IMR-90 (cell line): ENCODE results near the gene TRPC4AP. TPM values are rescaled to one million over a fixed set of nuclear protein-coding genes. Genes with fewer than 3 reads are reported as not detected.

ENCODE experiments used
- ATAC-seq: fragments of 200-7000 bp; cut with Tn5 transposase; 2 replicates; pipeline ENCODE4 v1.9.1; 2020; ENCODE audit warnings: low read depth, mild to moderate bottlenecking, moderate library complexity
- BruUV-seq: library from RNA; stranded (reverse); fragments of 400-500 nt; replicated peaks from 2 replicates; lab custom pipeline; 2021; lab: Mats Ljungman, UMichigan
- CTCF ChIA-PET: fragments of 300-600 bp; formaldehyde crosslinking; extraction: SDS; loops from one replicate; lab custom pipeline; 2021; ENCODE audit warnings: antibody characterized with exemption; lab: Yijun Ruan, JAX
- POLR2A ChIA-PET: fragments of 300-600 bp; sonication (Branson Sonifier 250); formaldehyde crosslinking; loops from one replicate; lab custom pipeline; 2022; ENCODE audit warnings: antibody characterized with exemption; ENCODE audit not compliant: unreplicated experiment; lab: Charles Lee
- DNase-seq: peaks from one replicate; pipeline ENCODE4 v3.0.0; 2013
- H2AFZ ChIP-seq: replicated peaks from 2 replicates; pipeline ENCODE3; 2013; ENCODE audit warnings: low read length, mild to moderate bottlenecking; ENCODE audit not compliant: poor library complexity
- H2AK5ac ChIP-seq: 2 replicates; pipeline ENCODE4 v1.6.1; 2013; ENCODE audit warnings: low read depth, low read length, inconsistent platforms
- H2AK9ac ChIP-seq: replicated peaks from 2 replicates; pipeline ENCODE3; 2013; ENCODE audit warnings: mild to moderate bottlenecking, low read depth, low read length, moderate library complexity; ENCODE audit not compliant: poor library complexity
- H2BK120ac ChIP-seq: 2 replicates; pipeline ENCODE4 v1.6.1; 2013; ENCODE audit warnings: low read depth, low read length, inconsistent platforms
- H2BK15ac ChIP-seq: 3 replicates; pipeline ENCODE4 v1.6.1; 2013; ENCODE audit warnings: low read depth, low read length, inconsistent platforms
- H2BK20ac ChIP-seq: 2 replicates; pipeline ENCODE4 v1.6.1; 2013; ENCODE audit warnings: low read depth, mild to moderate bottlenecking, inconsistent platforms, low read length, moderate library complexity
- H2BK5ac ChIP-seq: 2 replicates; pipeline ENCODE4 v1.6.1; 2013; ENCODE audit warnings: mild to moderate bottlenecking, low read depth, low read length, inconsistent platforms; ENCODE audit not compliant: poor library complexity, severe bottlenecking
- H3K14ac ChIP-seq: replicated peaks from 2 replicates; pipeline ENCODE4 v1.6.1; 2013; ENCODE audit warnings: low read depth, low read length, inconsistent platforms
- H3K18ac ChIP-seq: 2 replicates; pipeline ENCODE4 v1.6.1; 2013; ENCODE audit warnings: low read depth, low read length, control low read depth
- H3K23ac ChIP-seq: 2 replicates; pipeline ENCODE4 v1.6.1; 2013; ENCODE audit warnings: low read depth, low read length, inconsistent platforms
- H3K27ac ChIP-seq: 2 replicates; pipeline ENCODE4 v1.5.1; 2013; ENCODE audit warnings: mild to moderate bottlenecking, control low read depth, low read length; ENCODE audit not compliant: insufficient read depth
- H3K27me3 ChIP-seq: 2 replicates; pipeline ENCODE4 v1.6.1; 2013; ENCODE audit warnings: low read length; ENCODE audit not compliant: control insufficient read depth, insufficient read depth
- H3K36me3 ChIP-seq: 2 replicates; pipeline ENCODE4 v1.6.1; 2013; ENCODE audit warnings: low read length, mixed read lengths; ENCODE audit not compliant: control insufficient read depth, insufficient read depth
- H3K4ac ChIP-seq: 2 replicates; pipeline ENCODE4 v1.6.1; 2013; ENCODE audit warnings: low read depth, low read length, inconsistent platforms
- H3K4me1 ChIP-seq: 2 replicates; pipeline ENCODE4 v1.6.1; 2013; ENCODE audit warnings: low read length, mixed read lengths; ENCODE audit not compliant: control insufficient read depth, insufficient read depth
- H3K4me2 ChIP-seq: 2 replicates; pipeline ENCODE4 v1.6.1; 2013; ENCODE audit warnings: low read depth, mild to moderate bottlenecking, control low read depth, low read length, moderate library complexity
- H3K4me3 ChIP-seq: 2 replicates; pipeline ENCODE4 v1.5.1; 2013; ENCODE audit warnings: low read depth, mild to moderate bottlenecking, control low read depth, low read length, moderate library complexity; ENCODE audit not compliant: insufficient read depth
- H3K56ac ChIP-seq: 2 replicates; pipeline ENCODE4 v1.6.1; 2013; ENCODE audit warnings: low read length, inconsistent platforms; ENCODE audit not compliant: insufficient read depth; ENCODE audit errors: extremely low read depth
- H3K79me1 ChIP-seq, 2 experiments: 2 replicates each; pipeline ENCODE4 v1.6.1; 2013; ENCODE audit warnings: low read length in 2 of 2, inconsistent platforms in 1 of 2, low read depth in 1 of 2
- H3K9ac ChIP-seq: 2 replicates; pipeline ENCODE4 v1.6.1; 2013; ENCODE audit warnings: low read depth, low read length, control low read depth
- H3K9me1 ChIP-seq: 2 replicates; pipeline ENCODE4 v1.6.1; 2013; ENCODE audit warnings: low read length, inconsistent platforms; ENCODE audit not compliant: insufficient read depth
- H3K9me3 ChIP-seq: 2 replicates; pipeline ENCODE4 v1.6.1; 2013; ENCODE audit warnings: low read length; ENCODE audit not compliant: control insufficient read depth, insufficient read depth
- H4K20me1 ChIP-seq: 2 replicates; pipeline ENCODE4 v1.6.1; 2013; ENCODE audit warnings: low read length, inconsistent platforms; ENCODE audit not compliant: insufficient read depth
- H4K5ac ChIP-seq: 2 replicates; pipeline ENCODE4 v1.6.1; 2013; ENCODE audit warnings: mild to moderate bottlenecking, low read depth, low read length, control low read depth
- H4K8ac ChIP-seq, 2 experiments: 2 replicates each; pipeline ENCODE4 v1.6.1; 2013; ENCODE audit warnings: low read depth in 2 of 2, low read length in 2 of 2, control low read depth in 1 of 2, inconsistent platforms in 1 of 2
- H4K91ac ChIP-seq: 2 replicates; pipeline ENCODE4 v1.6.1; 2013; ENCODE audit warnings: low read depth, low read length, inconsistent platforms; ENCODE audit not compliant: insufficient read depth
- CEBPB ChIP-seq: IDR thresholded peaks from 2 replicates; pipeline ENCODE4 v1.6.1; 2012; ENCODE audit warnings: low read depth, low read length, improper control_type of control experiment
- CHD1 ChIP-seq: IDR thresholded peaks from 2 replicates; pipeline ENCODE4 v1.6.1; 2012; ENCODE audit warnings: low read depth, low read length, improper control_type of control experiment
- MAFK ChIP-seq: IDR thresholded peaks from 2 replicates; pipeline ENCODE4 v1.6.1; 2012; ENCODE audit warnings: low read depth, low read length, improper control_type of control experiment
- MAZ ChIP-seq: IDR thresholded peaks from 2 replicates; pipeline ENCODE4 v1.6.1; 2012; ENCODE audit warnings: low read depth, mild to moderate bottlenecking, low read length, improper control_type of control experiment, moderate library complexity, borderline replicate concordance
- MXI1 ChIP-seq: IDR thresholded peaks from 2 replicates; pipeline ENCODE4 v1.6.1; 2012; ENCODE audit warnings: low read depth, mild to moderate bottlenecking, low read length, moderate library complexity, borderline replicate concordance
- NFE2L2 ChIP-seq: fragments of 150-350 bp; IDR thresholded peaks from 2 replicates; pipeline ENCODE4 v1.6.1; 2016; ENCODE audit warnings: low read depth, mild to moderate bottlenecking, low read length
- POLR2A ChIP-seq: IDR thresholded peaks from 2 replicates; pipeline ENCODE4 v1.6.1; 2012; ENCODE audit warnings: mild to moderate bottlenecking, low read depth, low read length
- RAD21 ChIP-seq: IDR thresholded peaks from 2 replicates; pipeline ENCODE4 v1.6.1; 2012; ENCODE audit warnings: low read length, improper control_type of control experiment
- RFX5 ChIP-seq: IDR thresholded peaks from 2 replicates; pipeline ENCODE4 v1.8.0; 2012; ENCODE audit warnings: low read depth, mild to moderate bottlenecking, low read length, moderate library complexity
- WGBS, 2 experiments: methylation state at CpG; one replicate each; pipeline versions ENCODE4 v1.1.5 to v1.1.7; 2013; ENCODE audit warnings: missing lambda C conversion rate in 2 of 2; ENCODE audit not compliant: insufficient read length in 1 of 2; ENCODE audit errors: extremely low coverage in 2 of 2; 5-methylcytosine and 5-hydroxymethylcytosine counted together
- dilution Hi-C: fragments of 300-500 bp; cut with HindIII; formaldehyde crosslinking; loops from one replicate; pipeline ENCODE4 v1.14.3; 2018; ENCODE audit warnings: low sequenced_read_pairs; ENCODE audit not compliant: unreplicated experiment
- in situ Hi-C: fragments of 300-500 bp; cut with MboI; formaldehyde crosslinking; loops from 3 replicates; pipeline ENCODE4 v1.14.3; 2019; ENCODE audit warnings: low sequenced_read_pairs, inconsistent platforms, mixed read lengths
- intact Hi-C: fragments of 100-400 bp; cut with micrococcal nuclease; formaldehyde crosslinking; loops from 2 replicates; pipeline ENCODE4 v1.10.0; 2022
- polyA plus RNA-seq, 3 experiments: library from polyadenylated mRNA; depleted of rRNA; stranded (reverse); fragments of >200 nt; gene quantifications; 2 replicates each; pipeline ENCODE4 v1.2.3, GENCODE V29; 2012; ENCODE audit warnings: low replicate concordance in 1 of 3
- total RNA-seq: library from RNA; depleted of rRNA; stranded (reverse); fragments of >200 nt; gene quantifications from 2 replicates; pipeline ENCODE4 v1.2.3, GENCODE V29; 2012
- TF ChIP-seq, protein P1 (sequence below): fragments of 150-350 bp; IDR thresholded peaks from 2 replicates; pipeline ENCODE4 v1.6.1; 2017; ENCODE audit warnings: mild to moderate bottlenecking, antibody characterized with exemption, low read length, low read depth
- TF ChIP-seq, protein P2 (sequence below): fragments of 150-350 bp; IDR thresholded peaks from 2 replicates; pipeline ENCODE4 v1.6.1; 2016; ENCODE audit warnings: low read depth, mild to moderate bottlenecking, low read length, moderate library complexity, borderline replicate concordance

TRPC4AP gene
- total and polyA plus RNA-seq, 2 of the 4 experiments (the other 2 are of a cell fraction) = 41.0 to 81.0 TPM

DNA sequence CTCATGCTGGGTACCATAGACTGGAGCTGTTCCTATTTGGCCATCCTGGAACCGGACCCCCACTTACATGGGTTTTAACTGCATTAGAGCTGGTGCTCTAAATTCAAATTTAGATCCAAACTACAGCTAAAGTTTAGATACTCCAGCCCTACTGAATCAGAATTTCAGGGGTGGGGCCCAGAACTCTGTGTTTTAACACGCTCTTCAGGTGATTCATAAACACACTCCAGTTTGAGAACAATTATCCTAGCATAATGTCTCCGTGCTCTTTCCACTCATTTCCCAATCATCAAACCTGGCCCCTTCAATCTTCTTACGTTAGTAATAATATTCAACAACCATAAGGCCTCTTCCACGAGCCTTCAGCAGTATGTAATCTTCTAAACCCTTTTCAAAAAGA is 15.3 kb downstream of the TRPC4AP start:
- DNase-seq (no peak), ATAC-seq (no peak)
- H3K4me3 ChIP-seq = no peak overlapping the region
- H2AK5ac ChIP-seq = no peak overlapping the region
- H3K4me1 ChIP-seq = 0 out of 2 replicates have a peak, but pooled peaks cover 3% of the 10 kb centered on the region
- H4K8ac ChIP-seq = no peak overlapping the region
- no TSS peak for BruUV-seq
- H2BK5ac ChIP-seq = no peak overlapping the region
- 94% methylated on average over 4 of the region's 5 CpGs; no CpG with 5 or more reads in 1 of the 2 experiments for WGBS, 2 experiments
- ChIA-PET CTCF (interaction anchor here (0.6 kb wide), 1 partner anchor 115 kb away, joined by 6 read pairs; no protein-coding TSS in a partner anchor), POLR2A (no interaction called here)
- H2BK20ac ChIP-seq = no peak overlapping the region
- no peak overlapping the region for H4K91ac ChIP-seq
- H2AK9ac ChIP-seq = no peak overlapping the region
- H3K4me2 ChIP-seq = no peak overlapping the region
- no peak overlapping the region for H3K23ac ChIP-seq
- H3K27me3 ChIP-seq = no peaks in the 10 kb centered on the region
- dilution Hi-C loops (no loop called here), intact Hi-C loops (no loop called here), in situ Hi-C loops (no loop called here)
- peaks cover 14% of the 10 kb centered on the region for H3K36me3 ChIP-seq
- peaks cover 42% of the 10 kb centered on the region for H4K20me1 ChIP-seq
- peaks cover 3% of the 10 kb centered on the region for H3K9me1 ChIP-seq
- H3K4ac ChIP-seq = no peak overlapping the region
- no peak overlapping the region for H3K14ac ChIP-seq
- H3K9me3 ChIP-seq = no peaks in the 10 kb centered on the region
- no peak overlapping the region for H3K27ac ChIP-seq
- H2AFZ ChIP-seq = no peak overlapping the region
- TF ChIP-seq CEBPB (no peak), MAZ (no peak), CHD1 (no peak), MAFK (no peak), RFX5 (no peak), NFE2L2 (no peak), POLR2A (no peak), MXI1 (no peak), RAD21 (no peak)
- TF ChIP-seq, protein P1, sequence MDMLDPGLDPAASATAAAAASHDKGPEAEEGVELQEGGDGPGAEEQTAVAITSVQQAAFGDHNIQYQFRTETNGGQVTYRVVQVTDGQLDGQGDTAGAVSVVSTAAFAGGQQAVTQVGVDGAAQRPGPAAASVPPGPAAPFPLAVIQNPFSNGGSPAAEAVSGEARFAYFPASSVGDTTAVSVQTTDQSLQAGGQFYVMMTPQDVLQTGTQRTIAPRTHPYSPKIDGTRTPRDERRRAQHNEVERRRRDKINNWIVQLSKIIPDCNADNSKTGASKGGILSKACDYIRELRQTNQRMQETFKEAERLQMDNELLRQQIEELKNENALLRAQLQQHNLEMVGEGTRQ = no peak
- TF ChIP-seq, protein P2, sequence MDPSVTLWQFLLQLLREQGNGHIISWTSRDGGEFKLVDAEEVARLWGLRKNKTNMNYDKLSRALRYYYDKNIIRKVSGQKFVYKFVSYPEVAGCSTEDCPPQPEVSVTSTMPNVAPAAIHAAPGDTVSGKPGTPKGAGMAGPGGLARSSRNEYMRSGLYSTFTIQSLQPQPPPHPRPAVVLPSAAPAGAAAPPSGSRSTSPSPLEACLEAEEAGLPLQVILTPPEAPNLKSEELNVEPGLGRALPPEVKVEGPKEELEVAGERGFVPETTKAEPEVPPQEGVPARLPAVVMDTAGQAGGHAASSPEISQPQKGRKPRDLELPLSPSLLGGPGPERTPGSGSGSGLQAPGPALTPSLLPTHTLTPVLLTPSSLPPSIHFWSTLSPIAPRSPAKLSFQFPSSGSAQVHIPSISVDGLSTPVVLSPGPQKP = no peak
- no peak overlapping the region for H3K18ac ChIP-seq
- H3K9ac ChIP-seq = no peak overlapping the region
- no peak overlapping the region for H2BK120ac ChIP-seq
- H4K5ac ChIP-seq = no peak overlapping the region
- H2BK15ac ChIP-seq = no peak overlapping the region
- H3K79me1 ChIP-seq = peaks cover 13 to 35% of the 10 kb centered on the region in 2 experiments
- H3K56ac ChIP-seq = no peak overlapping the region
